HEK293 (cell line): ENCODE measurements around the gene DMWD.

Experiments
- BCL11A ChIP-seq: fragments of 450-650 bp; formaldehyde crosslinking; IDR thresholded peaks from 2 replicates; pipeline ENCODE4 v1.5.1; 2016; ENCODE audit warnings: low read depth, missing biosample characterization, missing genetic modification characterization
- GFI1B ChIP-seq: fragments of 450-650 bp; formaldehyde crosslinking; IDR thresholded peaks from 2 replicates; pipeline ENCODE4 v1.5.1; 2016; ENCODE audit warnings: missing biosample characterization, missing genetic modification characterization
- HIC1 ChIP-seq: fragments of 450-650 bp; formaldehyde crosslinking; IDR thresholded peaks from 2 replicates; pipeline ENCODE4 v1.5.1; 2016; ENCODE audit warnings: missing biosample characterization, missing genetic modification characterization
- KLF1 ChIP-seq: fragments of 450-650 bp; formaldehyde crosslinking; IDR thresholded peaks from 2 replicates; pipeline ENCODE4 v1.5.1; 2016; ENCODE audit warnings: missing biosample characterization, missing genetic modification characterization
- KLF7 ChIP-seq: fragments of 450-650 bp; formaldehyde crosslinking; IDR thresholded peaks from 2 replicates; pipeline ENCODE4 v1.5.1; 2016; ENCODE audit warnings: missing biosample characterization, missing genetic modification characterization, borderline replicate concordance
- MEIS1 ChIP-seq: sonication (generic); formaldehyde crosslinking; IDR thresholded peaks from 2 replicates; pipeline ENCODE4 v1.8.1; 2022; ENCODE audit warnings: missing genetic modification reagents, mild to moderate bottlenecking, borderline replicate concordance
- REST ChIP-seq: fragments of 450-650 bp; formaldehyde crosslinking; IDR thresholded peaks from 2 replicates; pipeline ENCODE4 v1.5.1; 2016; ENCODE audit warnings: missing biosample characterization, missing genetic modification characterization
- SCRT2 ChIP-seq: fragments of 450-650 bp; formaldehyde crosslinking; IDR thresholded peaks from 2 replicates; pipeline ENCODE4 v1.5.1; 2016; ENCODE audit warnings: missing biosample characterization, missing genetic modification characterization
- SP2 ChIP-seq: fragments of 450-650 bp; formaldehyde crosslinking; IDR thresholded peaks from 2 replicates; pipeline ENCODE4 v1.5.1; 2016; ENCODE audit warnings: missing biosample characterization, missing genetic modification characterization
- SP7 ChIP-seq: fragments of 450-650 bp; formaldehyde crosslinking; IDR thresholded peaks from 2 replicates; pipeline ENCODE4 v1.5.1; 2016; ENCODE audit warnings: missing biosample characterization, missing genetic modification characterization
- YY2 ChIP-seq: fragments of 450-650 bp; formaldehyde crosslinking; IDR thresholded peaks from 2 replicates; pipeline ENCODE4 v1.5.1; 2016; ENCODE audit warnings: missing biosample characterization, missing genetic modification characterization
- ZBTB6 ChIP-seq: fragments of 450-650 bp; formaldehyde crosslinking; IDR thresholded peaks from 2 replicates; pipeline ENCODE4 v1.5.1; 2017; ENCODE audit warnings: missing biosample characterization, missing genetic modification characterization
- ZEB2 ChIP-seq: fragments of 450-650 bp; formaldehyde crosslinking; IDR thresholded peaks from 2 replicates; pipeline ENCODE4 v1.5.1; 2016; ENCODE audit warnings: missing biosample characterization, missing genetic modification characterization
- ZNF23 ChIP-seq: fragments of 450-650 bp; formaldehyde crosslinking; IDR thresholded peaks from 2 replicates; pipeline ENCODE4 v1.5.1; 2016; ENCODE audit warnings: missing biosample characterization, missing genetic modification characterization, borderline replicate concordance
- ZNF280D ChIP-seq: fragments of 450-650 bp; formaldehyde crosslinking; IDR thresholded peaks from 2 replicates; pipeline ENCODE4 v1.5.1; 2016; ENCODE audit warnings: missing biosample characterization, missing genetic modification characterization
- ZNF404 ChIP-seq: fragments of 450-650 bp; formaldehyde crosslinking; IDR thresholded peaks from 2 replicates; pipeline ENCODE4 v1.5.1; 2017; ENCODE audit warnings: missing biosample characterization, missing genetic modification characterization
- ZNF488 ChIP-seq: fragments of 450-650 bp; formaldehyde crosslinking; IDR thresholded peaks from 2 replicates; pipeline ENCODE4 v1.5.1; 2016; ENCODE audit warnings: missing biosample characterization, missing genetic modification characterization
- ZNF510 ChIP-seq: fragments of 450-650 bp; formaldehyde crosslinking; IDR thresholded peaks from 2 replicates; pipeline ENCODE4 v1.5.1; 2018; ENCODE audit warnings: mild to moderate bottlenecking, missing genetic modification characterization, missing biosample characterization; ENCODE audit not compliant: insufficient replicate concordance
- ZNF530 ChIP-seq: fragments of 450-650 bp; formaldehyde crosslinking; IDR thresholded peaks from 2 replicates; pipeline ENCODE4 v1.5.1; 2016; ENCODE audit warnings: low read depth, missing biosample characterization, missing genetic modification characterization
- ZNF544 ChIP-seq: fragments of 450-650 bp; formaldehyde crosslinking; IDR thresholded peaks from 2 replicates; pipeline ENCODE4 v1.5.0; 2017; ENCODE audit warnings: missing biosample characterization, missing genetic modification characterization
- ZNF600 ChIP-seq: fragments of 450-650 bp; formaldehyde crosslinking; IDR thresholded peaks from 2 replicates; pipeline ENCODE4 v1.5.1; 2016; ENCODE audit warnings: missing biosample characterization, missing genetic modification characterization
- ZNF624 ChIP-seq: fragments of 450-650 bp; formaldehyde crosslinking; IDR thresholded peaks from 2 replicates; pipeline ENCODE4 v1.5.1; 2017; ENCODE audit warnings: missing biosample characterization, missing genetic modification characterization
- ZNF658 ChIP-seq: fragments of 450-650 bp; formaldehyde crosslinking; IDR thresholded peaks from 2 replicates; pipeline ENCODE4; 2016; ENCODE audit warnings: missing biosample characterization, missing genetic modification characterization
- ZNF791 ChIP-seq: fragments of 450-650 bp; formaldehyde crosslinking; IDR thresholded peaks from 2 replicates; pipeline ENCODE4 v1.5.1; 2016; ENCODE audit warnings: missing biosample characterization, missing genetic modification characterization
- ZSCAN16 ChIP-seq: fragments of 450-650 bp; formaldehyde crosslinking; IDR thresholded peaks from 2 replicates; pipeline ENCODE4 v1.5.1; 2016; ENCODE audit warnings: missing biosample characterization, missing genetic modification characterization
- ZSCAN5A ChIP-seq: fragments of 450-650 bp; formaldehyde crosslinking; IDR thresholded peaks from 2 replicates; pipeline ENCODE4 v1.5.1; 2016; ENCODE audit warnings: missing biosample characterization, missing genetic modification characterization

DMWD gene

GRCh38 chr19:45779231-45780145 is 13.2 kb downstream of the DMWD start (continued):
- TF ChIP-seq KLF7 (tag by site-specific recombination) = no peak
- no peak for TF ChIP-seq HIC1 (tag by site-specific recombination)
- no peak for TF ChIP-seq YY2 (tag by site-specific recombination)
- no peak for TF ChIP-seq ZBTB6
- TF ChIP-seq ZEB2 (tag by site-specific recombination) = no peak
- no peak for TF ChIP-seq ZNF404 (tag by site-specific recombination)
- TF ChIP-seq ZNF624 (tag by site-specific recombination) = no peak
- TF ChIP-seq ZSCAN5A (tag by site-specific recombination) = no peak
- no peak for TF ChIP-seq ZNF530 (tag by site-specific recombination)
- no peak for TF ChIP-seq ZSCAN16 (tag by site-specific recombination)
- no peak for TF ChIP-seq ZNF658
- no peak for TF ChIP-seq ZNF488
- TF ChIP-seq ZNF23 (tag by site-specific recombination) = no peak
- peak; percentile 70 for TF ChIP-seq SP2 (tag by site-specific recombination)
- no peak for TF ChIP-seq REST
- TF ChIP-seq MEIS1 = no peak
- TF ChIP-seq SCRT2 (tag by site-specific recombination) = no peak
- TF ChIP-seq BCL11A (tag by site-specific recombination) = no peak
- TF ChIP-seq ZNF544 = no peak
- TF ChIP-seq ZNF791 = no peak
- TF ChIP-seq ZNF510 (tag by site-specific recombination) = no peak
- TF ChIP-seq ZNF280D (tag by site-specific recombination) = no peak
- TF ChIP-seq KLF1 (tag by site-specific recombination) = peak; percentile 65
- no peak for TF ChIP-seq GFI1B (tag by site-specific recombination)
- peak; percentile 44; the same call in 1 of the 2 replicates for TF ChIP-seq ZNF600
- TF ChIP-seq SP7 (tag by site-specific recombination) = 0 out of 2 replicates have a peak, but pooled peaks have one; percentile 15
